Measurements from ENCODE around the gene CATSPERD. TPM values are rescaled to one million over a fixed set of nuclear protein-coding genes. Genes with fewer than 3 reads are reported as not detected.

Gene CATSPERD
- total and polyA plus RNA-seq, 9 of the 15 experiments (the other 6 are each of a cell fraction or from before 2014, with no cell fraction given), result not detected

DNA sequence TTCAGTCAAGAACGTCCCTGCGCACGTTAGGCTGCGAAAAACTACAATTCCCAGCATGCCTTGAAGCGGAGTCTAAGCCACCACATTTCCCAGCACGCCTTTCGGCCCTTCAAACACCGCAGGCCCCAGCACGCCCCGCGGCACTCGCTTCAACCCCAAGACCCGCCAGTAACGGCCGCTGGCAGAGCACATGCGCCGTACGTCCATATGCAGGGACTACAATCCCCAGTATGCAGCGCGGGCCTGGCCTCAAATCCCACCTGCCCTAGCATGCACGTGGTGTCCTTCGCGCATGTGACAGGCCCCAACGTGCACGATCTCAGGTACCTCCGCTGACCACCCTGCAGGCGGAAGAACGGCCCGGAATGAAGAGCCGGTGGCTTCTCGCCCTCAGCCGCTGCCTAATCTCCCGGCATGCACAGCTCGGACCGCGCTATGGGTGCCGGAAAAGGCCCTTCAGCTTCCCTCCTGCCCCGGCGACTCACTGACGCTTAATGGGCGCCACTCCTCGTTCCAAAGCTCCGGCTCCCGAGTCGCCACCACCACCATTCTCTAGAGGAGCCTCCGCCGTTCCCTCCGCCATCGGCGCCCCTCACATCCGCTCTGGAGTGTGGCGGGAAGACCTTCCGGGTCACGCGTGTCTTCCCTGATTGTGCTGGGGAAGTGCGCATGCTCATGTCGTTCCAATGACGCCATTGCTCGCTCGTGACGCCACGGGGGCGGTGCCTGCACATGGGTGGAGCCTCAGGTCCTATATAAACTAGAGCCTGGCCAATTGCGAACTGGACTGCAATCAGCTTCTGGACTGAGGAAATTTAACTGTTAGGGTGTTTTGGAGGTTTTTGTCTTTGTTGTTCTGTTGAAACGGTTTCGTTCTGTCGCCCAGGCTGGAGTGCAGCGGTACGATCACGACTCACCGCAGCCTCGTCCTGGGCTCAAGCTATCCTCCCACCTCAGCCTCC is 70.4 kb downstream of the CATSPERD start, which contains the start of gene DUS3L (continued):
- TF ChIP-seq, protein P1, sequence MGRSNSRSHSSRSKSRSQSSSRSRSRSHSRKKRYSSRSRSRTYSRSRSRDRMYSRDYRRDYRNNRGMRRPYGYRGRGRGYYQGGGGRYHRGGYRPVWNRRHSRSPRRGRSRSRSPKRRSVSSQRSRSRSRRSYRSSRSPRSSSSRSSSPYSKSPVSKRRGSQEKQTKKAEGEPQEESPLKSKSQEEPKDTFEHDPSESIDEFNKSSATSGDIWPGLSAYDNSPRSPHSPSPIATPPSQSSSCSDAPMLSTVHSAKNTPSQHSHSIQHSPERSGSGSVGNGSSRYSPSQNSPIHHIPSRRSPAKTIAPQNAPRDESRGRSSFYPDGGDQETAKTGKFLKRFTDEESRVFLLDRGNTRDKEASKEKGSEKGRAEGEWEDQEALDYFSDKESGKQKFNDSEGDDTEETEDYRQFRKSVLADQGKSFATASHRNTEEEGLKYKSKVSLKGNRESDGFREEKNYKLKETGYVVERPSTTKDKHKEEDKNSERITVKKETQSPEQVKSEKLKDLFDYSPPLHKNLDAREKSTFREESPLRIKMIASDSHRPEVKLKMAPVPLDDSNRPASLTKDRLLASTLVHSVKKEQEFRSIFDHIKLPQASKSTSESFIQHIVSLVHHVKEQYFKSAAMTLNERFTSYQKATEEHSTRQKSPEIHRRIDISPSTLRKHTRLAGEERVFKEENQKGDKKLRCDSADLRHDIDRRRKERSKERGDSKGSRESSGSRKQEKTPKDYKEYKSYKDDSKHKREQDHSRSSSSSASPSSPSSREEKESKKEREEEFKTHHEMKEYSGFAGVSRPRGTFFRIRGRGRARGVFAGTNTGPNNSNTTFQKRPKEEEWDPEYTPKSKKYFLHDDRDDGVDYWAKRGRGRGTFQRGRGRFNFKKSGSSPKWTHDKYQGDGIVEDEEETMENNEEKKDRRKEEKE (IDR thresholded peaks at IDR 0.05; ENCODE audit: borderline replicate concordance in 1 of 2, control insufficient read depth in 1 of 2, low read depth in 2 of 2, low read length in 1 of 2), result no peak
- TF ChIP-seq, protein P2, sequence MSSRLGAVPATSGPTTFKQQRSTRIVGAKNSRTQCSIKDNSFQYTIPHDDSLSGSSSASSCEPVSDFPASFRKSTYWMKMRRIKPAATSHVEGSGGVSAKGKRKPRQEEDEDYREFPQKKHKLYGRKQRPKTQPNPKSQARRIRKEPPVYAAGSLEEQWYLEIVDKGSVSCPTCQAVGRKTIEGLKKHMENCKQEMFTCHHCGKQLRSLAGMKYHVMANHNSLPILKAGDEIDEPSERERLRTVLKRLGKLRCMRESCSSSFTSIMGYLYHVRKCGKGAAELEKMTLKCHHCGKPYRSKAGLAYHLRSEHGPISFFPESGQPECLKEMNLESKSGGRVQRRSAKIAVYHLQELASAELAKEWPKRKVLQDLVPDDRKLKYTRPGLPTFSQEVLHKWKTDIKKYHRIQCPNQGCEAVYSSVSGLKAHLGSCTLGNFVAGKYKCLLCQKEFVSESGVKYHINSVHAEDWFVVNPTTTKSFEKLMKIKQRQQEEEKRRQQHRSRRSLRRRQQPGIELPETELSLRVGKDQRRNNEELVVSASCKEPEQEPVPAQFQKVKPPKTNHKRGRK (tag; IDR thresholded peaks at IDR 0.05), result no peak
- TF ChIP-seq FOXP1 (CRISPR knock-in tag; IDR thresholded peaks at IDR 0.05) (peak; percentile 94; the same call in 1 of the 2 replicates), NCOA6 (IDR thresholded peaks at IDR 0.05) (no peak), DACH1 (IDR thresholded peaks at IDR 0.05; ENCODE audit: partially characterized antibody) (no peak), CBFA2T2 (conservative IDR thresholded peaks at IDR 0.05) (peak; percentile 67), SMAD3 (CRISPR knock-in tag; conservative IDR thresholded peaks at IDR 0.05) (peak; percentile 66), ETS2 (tag; IDR thresholded peaks at IDR 0.05; ENCODE audit: borderline replicate concordance, poor library complexity, severe bottlenecking) (no peak), NFRKB (IDR thresholded peaks at IDR 0.05; ENCODE audit: low read depth) (peak; percentile 94)
- TF ChIP-seq, protein P3, sequence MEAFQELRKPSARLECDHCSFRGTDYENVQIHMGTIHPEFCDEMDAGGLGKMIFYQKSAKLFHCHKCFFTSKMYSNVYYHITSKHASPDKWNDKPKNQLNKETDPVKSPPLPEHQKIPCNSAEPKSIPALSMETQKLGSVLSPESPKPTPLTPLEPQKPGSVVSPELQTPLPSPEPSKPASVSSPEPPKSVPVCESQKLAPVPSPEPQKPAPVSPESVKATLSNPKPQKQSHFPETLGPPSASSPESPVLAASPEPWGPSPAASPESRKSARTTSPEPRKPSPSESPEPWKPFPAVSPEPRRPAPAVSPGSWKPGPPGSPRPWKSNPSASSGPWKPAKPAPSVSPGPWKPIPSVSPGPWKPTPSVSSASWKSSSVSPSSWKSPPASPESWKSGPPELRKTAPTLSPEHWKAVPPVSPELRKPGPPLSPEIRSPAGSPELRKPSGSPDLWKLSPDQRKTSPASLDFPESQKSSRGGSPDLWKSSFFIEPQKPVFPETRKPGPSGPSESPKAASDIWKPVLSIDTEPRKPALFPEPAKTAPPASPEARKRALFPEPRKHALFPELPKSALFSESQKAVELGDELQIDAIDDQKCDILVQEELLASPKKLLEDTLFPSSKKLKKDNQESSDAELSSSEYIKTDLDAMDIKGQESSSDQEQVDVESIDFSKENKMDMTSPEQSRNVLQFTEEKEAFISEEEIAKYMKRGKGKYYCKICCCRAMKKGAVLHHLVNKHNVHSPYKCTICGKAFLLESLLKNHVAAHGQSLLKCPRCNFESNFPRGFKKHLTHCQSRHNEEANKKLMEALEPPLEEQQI (IDR thresholded peaks at IDR 0.05), result no peak
- TF ChIP-seq, protein P4, sequence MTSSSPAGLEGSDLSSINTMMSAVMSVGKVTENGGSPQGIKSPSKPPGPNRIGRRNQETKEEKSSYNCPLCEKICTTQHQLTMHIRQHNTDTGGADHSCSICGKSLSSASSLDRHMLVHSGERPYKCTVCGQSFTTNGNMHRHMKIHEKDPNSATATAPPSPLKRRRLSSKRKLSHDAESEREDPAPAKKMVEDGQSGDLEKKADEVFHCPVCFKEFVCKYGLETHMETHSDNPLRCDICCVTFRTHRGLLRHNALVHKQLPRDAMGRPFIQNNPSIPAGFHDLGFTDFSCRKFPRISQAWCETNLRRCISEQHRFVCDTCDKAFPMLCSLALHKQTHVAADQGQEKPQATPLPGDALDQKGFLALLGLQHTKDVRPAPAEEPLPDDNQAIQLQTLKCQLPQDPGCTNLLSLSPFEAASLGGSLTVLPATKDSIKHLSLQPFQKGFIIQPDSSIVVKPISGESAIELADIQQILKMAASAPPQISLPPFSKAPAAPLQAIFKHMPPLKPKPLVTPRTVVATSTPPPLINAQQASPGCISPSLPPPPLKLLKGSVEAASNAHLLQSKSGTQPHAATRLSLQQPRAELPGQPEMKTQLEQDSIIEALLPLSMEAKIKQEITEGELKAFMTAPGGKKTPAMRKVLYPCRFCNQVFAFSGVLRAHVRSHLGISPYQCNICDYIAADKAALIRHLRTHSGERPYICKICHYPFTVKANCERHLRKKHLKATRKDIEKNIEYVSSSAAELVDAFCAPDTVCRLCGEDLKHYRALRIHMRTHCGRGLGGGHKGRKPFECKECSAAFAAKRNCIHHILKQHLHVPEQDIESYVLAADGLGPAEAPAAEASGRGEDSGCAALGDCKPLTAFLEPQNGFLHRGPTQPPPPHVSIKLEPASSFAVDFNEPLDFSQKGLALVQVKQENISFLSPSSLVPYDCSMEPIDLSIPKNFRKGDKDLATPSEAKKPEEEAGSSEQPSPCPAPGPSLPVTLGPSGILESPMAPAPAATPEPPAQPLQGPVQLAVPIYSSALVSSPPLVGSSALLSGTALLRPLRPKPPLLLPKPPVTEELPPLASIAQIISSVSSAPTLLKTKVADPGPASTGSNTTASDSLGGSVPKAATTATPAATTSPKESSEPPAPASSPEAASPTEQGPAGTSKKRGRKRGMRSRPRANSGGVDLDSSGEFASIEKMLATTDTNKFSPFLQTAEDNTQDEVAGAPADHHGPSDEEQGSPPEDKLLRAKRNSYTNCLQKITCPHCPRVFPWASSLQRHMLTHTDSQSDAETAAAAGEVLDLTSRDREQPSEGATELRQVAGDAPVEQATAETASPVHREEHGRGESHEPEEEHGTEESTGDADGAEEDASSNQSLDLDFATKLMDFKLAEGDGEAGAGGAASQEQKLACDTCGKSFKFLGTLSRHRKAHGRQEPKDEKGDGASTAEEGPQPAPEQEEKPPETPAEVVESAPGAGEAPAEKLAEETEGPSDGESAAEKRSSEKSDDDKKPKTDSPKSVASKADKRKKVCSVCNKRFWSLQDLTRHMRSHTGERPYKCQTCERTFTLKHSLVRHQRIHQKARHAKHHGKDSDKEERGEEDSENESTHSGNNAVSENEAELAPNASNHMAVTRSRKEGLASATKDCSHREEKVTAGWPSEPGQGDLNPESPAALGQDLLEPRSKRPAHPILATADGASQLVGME (CRISPR knock-in tag; IDR thresholded peaks at IDR 0.05), result peak; percentile 28; the same call in 1 of the 2 replicates

Measured in K562 (cell line).